GM18502 (cell line): ENCODE data around the gene TRMT44.
"Not testable (repeated sequence)": the region's sequence is repeated elsewhere in the genome, so short reads cannot be mapped to it uniquely, and the experiment has no call there.

Experiments used
- ATAC-seq: cut with Tn5 transposase; IDR thresholded peaks from one replicate; pipeline ENCODE4 v1.9.1; 2021; ENCODE audit warnings: mild to moderate bottlenecking; ENCODE audit not compliant: unreplicated experiment, poor library complexity

TRMT44 gene

DNA sequence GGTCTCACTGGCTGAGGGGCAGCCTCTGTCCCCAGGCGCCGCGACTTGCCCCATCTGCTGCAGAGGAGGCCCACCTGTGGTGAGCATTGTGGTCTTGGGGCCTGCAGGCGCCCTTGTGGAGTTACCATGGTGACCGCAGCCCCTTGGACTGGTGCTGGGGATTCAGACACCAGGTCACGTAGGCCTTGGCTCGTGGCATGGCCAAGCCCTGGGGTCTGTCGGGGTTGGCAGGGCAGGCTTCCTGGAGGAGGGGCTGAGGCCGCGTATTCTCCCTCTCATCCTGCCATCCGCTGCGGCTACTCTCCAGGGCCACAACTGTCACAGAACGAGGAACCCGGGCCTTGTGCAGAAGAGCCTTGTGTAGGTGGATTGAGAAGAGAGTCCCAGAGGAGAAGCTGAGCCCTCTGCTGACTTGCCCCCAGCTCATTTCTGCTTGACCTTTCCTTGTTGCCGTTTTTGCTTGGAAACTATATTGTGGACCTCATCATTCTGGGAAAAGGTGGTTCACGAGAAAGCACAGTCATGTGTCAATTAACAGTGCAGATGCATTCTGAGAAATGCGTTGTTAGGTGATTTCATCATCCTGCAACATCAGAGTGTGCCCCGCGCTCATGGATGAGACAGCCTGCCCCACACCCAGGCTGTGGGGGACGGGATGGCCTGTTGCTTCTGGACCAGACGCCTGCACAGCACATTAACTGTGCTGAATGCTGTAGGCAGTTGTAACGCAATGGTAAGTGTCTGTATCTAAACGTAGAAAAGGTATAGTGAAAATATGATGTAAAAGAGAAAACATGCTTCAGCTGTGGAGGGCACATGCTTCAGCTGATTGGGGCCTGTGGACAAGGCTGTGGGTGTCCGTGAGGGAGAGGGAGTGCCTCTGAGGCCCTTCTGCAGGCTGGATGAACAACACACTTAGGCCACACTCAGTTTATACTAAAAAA lies 38.5 kb downstream of the TRMT44 start:
- no peak for ATAC-seq

DNA sequence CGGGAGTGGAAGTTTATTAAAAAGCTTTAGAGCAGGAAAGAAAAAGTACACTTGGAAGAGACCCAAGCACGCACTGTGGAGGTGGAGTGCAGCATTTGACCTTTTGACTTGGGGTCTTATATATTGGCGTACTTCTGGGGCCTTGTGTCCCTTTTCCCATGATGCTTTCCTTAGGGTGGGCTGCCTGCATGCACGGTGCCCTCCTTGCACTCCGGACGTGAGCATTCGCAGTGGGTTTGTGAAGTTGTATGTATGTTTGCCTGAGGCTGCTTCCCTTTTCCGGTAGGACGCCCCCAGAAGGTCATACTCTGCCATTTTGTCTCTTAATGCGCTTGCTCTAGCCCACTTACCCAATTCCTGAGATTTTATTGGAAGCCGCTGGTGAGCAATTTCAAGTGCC lies 39.6 kb downstream of the TRMT44 start:
- no peak for ATAC-seq

DNA sequence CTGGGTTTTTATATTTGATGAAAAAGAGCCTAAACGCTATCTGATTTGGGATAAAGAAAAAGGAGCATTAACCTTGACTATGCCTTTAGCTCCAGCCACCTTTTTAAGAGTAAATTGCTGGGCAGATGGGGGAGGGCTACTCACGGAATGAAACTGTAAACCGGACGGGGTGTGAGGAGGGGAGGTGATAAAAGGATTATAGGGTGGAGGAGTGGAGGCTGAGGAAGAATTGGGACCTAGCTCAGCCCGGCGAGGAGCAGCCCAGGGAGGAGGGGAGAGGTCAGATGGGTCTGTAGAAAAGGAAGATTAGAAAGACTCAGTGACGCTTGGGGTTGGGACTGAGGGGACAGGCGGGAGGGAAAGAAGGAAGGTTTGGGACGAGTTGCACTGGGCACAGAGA lies 46.1 kb downstream of the TRMT44 start:
- not testable (repeated sequence) for ATAC-seq

DNA sequence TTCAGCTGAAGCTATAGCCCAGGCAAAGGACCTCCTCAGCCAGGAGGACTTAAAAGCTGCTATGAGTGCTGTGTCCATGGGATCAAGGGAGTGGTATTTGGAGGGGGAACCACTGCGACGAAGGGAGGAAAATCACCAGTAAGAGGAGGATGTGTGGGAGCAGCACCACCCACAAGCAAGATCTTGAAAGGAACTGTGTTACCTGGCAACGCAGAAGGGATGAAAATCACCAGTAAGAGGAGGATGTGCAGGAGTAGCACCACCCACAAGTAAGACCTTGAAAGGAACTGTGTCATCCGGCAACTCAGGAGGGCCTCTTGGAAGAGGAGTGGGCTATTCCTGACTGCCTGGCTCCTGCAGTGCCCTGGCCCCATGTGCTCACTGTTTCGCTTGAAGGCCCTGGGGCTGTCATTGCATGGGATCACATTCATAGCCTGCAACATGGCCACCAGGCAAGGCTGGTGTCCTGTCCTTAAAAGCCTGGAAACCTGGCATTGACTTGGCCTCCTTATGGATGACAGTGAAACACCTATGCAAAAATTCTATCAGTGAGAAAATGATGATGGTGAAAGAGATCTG lies 48.3 kb downstream of the TRMT44 start:
- no peak for ATAC-seq

DNA sequence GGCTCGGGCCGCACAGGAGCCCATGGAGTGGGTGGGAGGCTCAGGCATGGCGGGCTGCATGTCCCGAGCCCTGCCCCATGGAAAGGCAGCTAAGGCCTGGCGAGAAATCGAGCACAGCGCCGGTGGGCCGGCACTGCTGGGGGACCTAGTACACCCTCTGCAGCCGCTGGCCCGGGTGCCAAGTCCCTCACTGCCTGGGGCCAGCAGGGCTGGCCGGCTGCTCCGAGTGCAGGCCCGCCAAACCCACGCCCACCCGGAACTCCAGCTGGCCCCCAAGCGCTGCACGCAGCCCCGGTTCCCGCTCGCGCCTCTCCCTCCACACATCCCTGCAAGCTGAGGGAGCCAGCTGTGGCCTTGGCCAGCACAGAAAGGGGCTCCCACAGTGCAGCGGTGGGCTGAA lies 50.9 kb downstream of the TRMT44 start:
- not testable (repeated sequence) for ATAC-seq

DNA sequence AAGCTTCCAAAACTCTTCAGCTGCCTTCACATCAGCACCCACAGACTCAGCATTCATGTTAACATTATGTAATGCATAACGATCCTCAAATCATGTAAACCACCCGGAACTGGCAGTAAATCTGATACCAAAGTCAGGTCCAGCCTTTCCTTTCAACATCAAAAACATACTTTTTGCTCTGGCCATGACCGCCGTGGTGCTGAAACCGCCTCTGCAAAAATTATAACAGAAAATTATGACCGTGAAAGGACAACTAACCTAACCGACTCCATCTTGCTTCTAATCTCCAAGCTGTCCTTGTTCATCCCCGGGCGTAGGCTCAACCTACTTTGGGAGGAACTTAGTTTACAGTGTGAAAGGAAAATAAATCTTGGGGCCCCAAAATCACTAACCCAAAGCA lies 51.6 kb downstream of the TRMT44 start:
- ATAC-seq: no peak

DNA sequence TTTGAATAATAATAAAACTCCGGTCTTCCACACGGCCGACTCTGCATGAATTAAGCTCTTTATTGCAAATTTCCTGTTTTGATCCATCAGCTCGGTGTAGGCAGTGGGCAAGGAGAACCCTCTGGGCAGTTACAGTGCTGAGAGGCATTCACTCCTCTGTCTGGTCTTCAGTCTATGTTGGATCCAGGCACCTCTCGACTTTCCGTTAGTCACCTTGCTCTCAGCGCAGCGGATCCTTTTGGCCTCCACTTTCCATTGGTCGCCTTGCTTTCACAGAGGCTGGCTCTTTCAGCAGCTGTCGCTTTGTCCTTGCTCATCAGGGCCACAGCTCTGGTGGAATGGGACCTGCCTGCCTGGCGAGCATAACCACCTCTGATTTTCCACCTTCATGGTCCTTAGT lies 52.9 kb downstream of the TRMT44 start:
- no peak for ATAC-seq

DNA sequence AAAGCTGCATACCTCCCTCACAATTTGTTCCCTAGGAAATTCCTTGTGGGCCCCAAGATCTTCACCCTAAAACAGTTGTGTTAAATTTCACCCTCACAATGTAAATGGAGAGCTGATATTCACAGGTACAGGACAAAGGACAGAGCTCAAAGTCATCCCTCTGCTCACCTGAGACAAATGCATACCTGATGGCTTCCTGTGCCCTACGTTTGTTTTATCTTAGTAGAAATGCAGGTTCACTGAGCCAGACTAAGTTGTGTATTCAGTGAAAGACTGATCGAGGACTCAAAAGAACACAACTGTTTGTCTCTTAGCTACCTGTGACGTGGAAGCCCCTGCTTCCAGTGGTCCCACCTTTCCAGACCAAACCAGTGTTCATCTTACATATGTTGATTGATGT lies 53.6 kb downstream of the TRMT44 start:
- no peak for ATAC-seq

DNA sequence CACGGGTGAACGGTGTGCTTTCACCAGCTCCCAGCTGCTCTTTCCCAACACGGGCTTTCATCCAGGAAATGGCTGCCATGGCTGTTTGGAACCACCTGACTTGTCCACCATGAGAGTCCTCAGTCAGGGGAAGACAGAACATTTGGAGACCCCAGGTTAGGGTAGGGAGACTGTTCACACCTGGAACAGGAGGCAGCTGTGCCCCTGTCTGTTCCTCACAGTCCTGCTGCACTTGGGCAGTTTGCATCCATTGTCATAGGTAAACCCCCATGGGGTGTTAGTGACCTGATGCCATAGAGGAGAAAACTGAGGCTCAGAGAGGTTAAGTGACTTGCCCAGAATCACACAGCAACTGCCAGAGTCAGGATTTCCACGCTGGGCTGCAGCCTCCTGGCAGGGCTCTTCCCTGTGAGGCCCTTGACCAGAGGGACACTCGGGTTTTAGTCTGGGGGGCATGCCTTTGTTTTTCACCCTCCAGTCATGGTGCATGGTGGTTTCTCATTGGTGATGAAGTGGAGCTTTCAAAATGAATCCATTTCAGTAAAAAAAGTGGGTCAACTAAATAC lies 54.5 kb downstream of the TRMT44 start:
- no peak for ATAC-seq

DNA sequence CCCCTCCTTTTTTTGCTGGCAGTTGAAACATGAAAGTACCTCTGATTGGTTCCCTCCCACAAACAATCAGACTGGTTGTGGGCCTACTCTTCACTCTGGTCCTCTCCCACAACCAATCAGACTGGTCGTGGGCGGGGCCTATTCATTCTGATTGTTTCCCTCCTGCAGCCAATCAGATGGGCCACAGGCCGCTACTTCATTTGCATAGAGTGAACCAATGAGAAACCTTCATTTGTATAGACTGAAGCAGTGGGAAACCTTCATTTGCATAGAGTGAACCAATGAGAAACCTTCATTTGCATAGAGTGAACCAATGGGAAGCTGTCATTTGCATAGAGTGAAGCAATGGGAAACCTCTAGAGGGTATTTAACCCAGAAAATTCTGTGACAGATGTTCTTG lies 55.2 kb downstream of the TRMT44 start:
- ATAC-seq: no peak

DNA sequence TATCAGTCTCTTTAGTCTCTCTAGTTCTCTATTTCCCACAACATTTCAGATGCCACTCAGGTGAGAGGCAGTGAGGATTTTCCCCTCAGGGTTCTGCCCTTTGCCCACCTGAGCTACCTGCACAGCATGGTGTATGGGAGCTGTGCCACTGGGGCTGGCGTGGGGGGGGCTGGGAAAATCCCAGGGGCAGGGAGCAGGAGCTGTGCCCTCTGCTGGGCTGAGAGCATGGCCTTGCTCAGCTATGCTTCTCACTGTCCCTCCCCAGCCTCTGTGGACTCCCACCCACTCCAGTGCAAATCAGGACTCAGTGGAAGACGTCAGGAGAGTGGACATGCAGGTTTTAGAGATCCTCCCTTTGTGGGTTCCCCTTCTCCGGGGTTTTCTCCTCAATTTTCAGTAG lies 57.2 kb downstream of the TRMT44 start:
- ATAC-seq: no peak

DNA sequence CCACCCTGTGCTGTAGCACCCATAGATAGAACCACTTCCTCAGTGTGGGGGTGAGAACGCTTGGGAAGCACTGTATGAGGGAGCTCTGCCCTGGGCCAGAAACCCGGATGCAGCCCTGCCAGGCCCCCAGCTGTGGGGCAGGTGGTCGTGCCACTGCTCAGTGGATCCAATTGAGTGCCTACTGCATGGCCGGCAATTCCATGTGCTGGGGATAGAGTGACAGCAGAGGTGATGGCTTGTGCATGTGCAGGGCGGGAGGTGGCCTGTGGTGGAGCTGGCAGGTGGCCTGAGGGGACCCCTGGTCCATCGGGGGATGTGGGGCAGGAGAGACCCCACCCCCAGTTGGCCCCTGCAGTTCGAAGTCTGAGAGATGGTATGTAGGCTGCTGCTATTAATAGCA lies 60.4 kb downstream of the TRMT44 start:
- no peak for ATAC-seq

DNA sequence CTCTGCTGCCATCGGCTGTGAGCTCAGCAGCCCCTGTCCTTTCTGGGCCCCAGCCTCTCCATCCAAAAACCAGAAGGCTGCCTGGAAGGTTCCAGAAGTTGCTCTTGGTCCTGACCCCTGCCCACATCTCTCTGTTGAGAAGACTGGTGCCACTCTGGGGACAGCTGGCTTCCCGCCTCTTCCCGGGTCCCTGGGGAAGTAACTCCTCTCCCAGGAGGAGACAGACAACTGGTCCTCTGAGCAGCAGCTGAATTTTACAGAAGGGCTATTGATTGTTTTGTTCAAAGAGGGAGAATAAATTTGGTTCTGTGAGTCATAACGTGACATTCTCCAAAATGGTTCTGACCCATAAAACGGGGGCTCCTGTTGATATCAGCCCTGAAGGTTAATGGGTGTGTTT lies 61.2 kb downstream of the TRMT44 start:
- no peak for ATAC-seq

DNA sequence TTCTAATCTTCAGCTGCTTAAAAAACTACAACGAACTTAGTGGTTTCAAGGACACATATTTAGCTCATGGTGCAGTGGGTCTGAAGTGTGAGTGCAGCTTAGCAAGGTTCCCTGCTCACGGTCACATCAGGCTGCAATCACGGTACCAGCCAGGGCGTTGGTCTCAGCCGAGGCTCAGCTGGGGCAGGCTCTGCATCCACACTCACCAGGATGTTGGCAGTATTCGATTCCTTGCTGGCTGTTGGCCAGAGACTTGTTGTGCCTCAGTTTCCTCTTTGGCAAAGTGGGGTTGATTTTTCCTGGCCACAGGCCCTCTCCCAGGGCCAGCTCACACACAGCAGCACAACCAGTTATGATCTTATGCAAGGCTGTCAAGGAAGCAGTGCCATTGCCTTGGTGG lies 61.8 kb downstream of the TRMT44 start:
- ATAC-seq: no peak

DNA sequence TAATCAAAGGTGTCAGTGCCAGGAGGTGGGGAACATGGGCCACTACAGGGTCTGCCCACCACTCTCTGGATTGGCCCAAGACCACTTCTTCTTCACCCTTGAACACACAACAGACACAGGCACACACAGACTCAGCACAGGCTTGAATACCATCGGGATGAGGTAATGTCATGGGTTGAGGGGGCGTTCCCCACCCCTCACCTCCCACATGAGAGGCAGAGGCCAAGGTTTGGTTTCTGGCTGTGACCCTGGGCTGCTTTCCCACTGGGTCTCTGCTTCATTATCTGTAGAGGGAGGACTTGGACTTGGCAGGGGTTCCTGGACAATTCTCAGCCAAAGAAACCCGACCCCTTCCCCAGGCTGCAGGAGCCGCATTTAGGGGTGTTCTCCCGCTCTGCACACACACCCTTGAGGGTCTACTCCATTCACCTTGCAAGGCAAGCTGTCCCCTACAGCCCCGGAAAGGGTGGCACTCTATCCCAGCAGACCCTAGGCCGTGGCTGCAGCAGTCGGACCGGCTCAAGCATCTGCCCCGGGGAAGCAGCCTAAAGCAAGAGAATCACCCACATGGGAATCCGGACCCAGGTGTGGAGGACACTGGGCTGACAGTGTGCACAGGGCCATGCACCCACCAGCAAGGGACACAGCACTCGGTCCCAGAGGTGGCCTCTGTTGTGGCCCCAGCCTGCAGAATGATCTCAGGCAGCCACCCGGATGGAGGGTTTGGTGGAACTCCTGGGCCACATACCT lies 62.4 kb downstream of the TRMT44 start:
- ATAC-seq: no peak

DNA sequence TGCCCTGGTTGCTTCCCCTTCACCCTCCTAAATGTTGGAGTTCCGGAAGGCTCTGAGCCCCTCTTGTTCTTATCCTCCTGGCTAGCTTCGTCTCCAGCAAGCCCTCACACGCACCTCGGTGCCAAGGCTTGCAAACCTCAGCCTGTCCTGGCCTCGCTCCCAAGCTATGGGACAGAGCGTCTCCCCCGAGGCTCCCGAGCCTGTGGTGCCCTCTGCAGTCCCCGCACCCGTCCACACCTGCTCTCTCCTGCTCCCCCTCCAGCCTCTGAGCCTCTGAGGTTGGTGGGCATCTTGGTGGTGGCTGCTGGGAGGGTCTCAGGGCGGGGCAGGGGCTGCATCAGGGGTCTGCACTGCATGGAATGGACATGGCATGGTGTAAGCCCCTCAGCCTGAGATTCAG lies 63.2 kb downstream of the TRMT44 start:
- ATAC-seq: no peak

DNA sequence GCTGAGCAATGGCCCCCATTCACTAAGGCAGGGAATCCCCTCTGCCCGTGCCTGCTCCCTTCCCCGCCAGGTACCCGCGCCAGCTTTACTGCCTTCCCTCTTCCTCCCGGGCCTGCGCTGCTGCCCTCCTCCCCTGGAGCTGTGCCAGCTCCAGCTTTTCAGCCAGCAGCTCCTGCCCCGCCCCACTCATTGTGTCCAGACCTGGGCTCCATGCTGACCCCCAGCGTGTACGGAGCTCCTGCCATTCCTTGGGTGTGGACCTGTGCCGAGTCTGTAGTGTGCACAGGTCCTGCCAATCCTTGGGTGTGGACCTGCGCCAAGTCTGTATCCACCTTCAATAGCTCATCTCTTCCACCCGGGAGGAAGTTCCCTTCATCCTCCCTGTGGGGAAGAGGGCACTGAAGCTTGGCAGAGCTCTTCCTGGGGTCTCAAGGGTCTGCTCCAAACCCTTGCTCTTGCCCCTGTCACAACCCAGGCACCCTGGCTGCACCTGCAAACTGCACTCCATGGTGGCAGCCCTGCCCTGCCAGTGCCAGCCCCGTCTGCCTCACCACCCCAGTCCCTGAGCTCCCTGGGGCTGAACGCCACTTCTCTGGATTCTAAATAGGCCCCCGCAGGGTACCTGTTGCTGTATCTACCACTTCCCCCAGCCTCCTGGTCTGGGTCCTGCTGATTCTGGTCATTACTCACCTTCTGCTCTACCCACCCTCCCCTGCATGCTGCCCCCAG lies 63.9 kb downstream of the TRMT44 start:
- no peak for ATAC-seq

DNA sequence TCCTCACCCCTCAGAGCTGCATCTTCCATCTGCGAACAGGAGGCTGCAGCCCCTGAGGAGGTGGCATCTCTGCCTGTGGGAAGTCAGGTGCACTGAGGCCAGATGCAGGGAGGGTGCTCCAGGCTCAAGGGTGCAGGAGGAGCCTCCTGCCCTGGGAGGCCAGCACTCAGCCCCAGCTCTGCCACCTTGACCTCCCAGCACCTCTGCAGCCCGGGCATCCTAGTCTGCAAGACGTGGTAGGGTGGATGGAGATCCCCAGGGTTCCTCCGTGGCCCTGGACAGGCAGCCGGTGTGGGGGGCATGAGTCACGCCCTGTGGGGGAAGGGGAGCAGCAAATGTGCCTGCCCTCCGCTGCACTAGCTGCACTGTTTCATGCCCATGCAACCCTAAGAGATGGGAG lies 64.7 kb downstream of the TRMT44 start:
- no peak for ATAC-seq

DNA sequence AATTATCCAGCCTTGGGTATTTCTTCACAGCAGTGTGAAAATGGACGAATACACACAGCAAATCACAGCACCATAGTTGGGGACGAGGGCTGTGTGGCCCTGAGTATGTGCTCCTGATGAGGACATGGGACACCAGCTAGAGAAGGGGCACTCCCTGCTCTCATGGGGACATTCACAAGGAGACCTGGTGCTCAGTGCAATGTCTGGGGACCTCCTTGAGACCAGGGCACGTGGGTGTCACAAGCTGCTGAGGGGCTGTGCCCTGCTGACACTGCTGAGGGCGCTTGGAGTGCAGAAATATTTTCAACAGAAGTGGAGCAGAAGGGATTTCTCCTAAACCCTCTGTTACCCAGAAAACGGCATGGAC lies 65.4 kb downstream of the TRMT44 start:
- no peak for ATAC-seq
